Activated CD8-positive, alpha-beta memory T cell treated with anti-CD3 and anti-CD28 coated beads for 1 hour (primary cell): ENCODE measurements around the gene NLK.
"Not testable (repeated sequence)": the region's sequence is repeated elsewhere in the genome, so short reads cannot be mapped to it uniquely, and the experiment has no call there.

Experiments
- DNase-seq, 2 donors: peaks; one replicate each; pipeline ENCODE4 v3.0.0-alpha.2; 2020; ENCODE audit warnings: low read depth in 1 of 2; ENCODE audit errors: extremely low read depth in 1 of 2

NLK gene

GRCh38 chr17:28071891-28072606 is 29.6 kb downstream of the NLK start:
- no peak for DNase-seq

DNA sequence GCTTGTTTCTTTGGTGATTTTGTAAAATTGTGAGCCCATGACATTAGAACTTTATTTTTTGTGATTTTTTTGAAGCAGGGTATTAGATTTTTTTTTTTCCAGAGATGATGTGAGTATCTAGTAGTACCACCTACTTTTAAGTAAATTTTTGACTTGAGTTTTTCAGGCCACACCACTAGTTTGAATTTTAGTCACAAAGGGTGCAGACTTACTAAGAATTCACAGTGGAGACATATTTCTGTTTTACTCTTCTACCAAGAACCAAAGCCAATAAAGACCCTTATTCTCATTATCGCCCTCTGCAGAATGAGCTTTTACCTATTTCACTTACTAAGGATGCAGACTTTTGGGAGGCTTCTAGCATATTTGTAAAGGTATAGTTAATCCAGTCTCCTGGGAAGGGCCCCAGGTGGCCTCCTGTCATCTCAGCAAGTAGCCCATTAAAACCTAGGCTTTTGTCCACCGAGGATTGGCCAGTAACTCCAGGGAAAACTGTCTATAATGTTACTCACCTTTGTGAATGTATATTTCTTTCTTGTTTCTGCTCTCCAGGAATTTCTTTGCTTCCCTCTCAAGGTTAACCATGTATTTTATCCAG is 30.6 kb downstream of the NLK start:
- no peak for DNase-seq

GRCh38 chr17:28074010-28074409 is 31.5 kb downstream of the NLK start:
- DNase-seq = no peak

DNA sequence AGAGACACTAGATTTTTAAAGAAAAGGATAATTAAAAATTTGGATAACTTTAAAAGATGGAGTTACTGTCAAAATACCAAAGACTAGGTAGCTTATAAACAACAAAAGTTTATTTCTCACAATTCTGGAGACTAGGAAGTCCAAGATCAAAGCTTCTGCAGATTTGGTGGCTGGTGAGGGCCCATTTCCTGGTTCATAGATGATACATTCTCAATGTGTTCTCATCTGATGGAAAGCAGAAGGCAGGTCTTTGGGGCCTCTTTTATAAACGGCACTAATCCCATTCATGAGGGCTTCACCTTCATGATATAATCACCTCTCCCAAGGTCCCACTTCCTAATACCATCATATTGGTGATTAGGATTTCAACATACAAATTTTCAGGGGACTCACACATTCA is 33.7 kb downstream of the NLK start:
- no peak for DNase-seq

- DNase-seq = not testable (repeated sequence)
These were observed 34.7 kb downstream of the NLK start for GRCh38 chr17:28077140-28077539.

DNA sequence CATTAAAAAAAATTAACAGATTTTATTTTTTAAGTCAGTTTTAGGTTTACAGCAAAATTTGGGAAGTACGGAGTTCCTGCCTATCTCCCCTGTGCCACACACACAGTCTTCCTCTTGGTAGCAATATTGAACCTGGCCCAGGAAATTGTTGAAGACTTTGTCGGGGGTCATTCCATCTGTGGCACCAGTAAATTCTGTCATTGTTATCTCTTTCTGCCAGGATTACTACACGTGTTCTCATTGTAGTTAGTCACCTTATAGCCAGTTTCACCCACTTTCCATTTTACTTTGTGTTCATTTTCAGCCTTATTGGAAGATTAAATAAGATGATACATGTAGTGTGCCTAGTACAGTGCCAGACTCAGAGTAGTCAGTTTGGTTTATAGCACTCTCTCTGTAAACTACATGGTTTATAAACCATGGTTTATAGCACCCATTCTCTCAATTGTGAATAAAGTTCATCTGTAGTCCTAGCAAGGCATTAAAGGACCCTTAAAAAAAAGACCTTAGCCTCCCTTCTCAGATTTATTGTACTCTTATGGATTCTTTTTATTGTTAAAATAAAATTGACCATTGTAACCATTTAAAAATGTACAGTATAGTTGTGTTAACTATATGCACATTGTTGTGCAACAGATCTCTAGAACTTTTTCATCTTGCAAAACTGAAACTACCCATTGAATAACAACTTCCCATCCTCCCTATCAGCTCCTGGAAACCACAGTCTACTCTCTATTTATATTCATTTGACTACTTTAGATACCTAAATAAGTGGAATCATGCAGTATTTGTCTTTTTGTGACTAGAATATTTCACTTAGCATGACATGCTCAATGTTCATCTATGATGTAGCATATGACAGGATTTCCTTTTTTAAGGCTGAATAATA is 36.1 kb downstream of the NLK start:
- DNase-seq = no peak

GRCh38 chr17:28081467-28081866 is 39.0 kb downstream of the NLK start:
- no peak for DNase-seq

DNA sequence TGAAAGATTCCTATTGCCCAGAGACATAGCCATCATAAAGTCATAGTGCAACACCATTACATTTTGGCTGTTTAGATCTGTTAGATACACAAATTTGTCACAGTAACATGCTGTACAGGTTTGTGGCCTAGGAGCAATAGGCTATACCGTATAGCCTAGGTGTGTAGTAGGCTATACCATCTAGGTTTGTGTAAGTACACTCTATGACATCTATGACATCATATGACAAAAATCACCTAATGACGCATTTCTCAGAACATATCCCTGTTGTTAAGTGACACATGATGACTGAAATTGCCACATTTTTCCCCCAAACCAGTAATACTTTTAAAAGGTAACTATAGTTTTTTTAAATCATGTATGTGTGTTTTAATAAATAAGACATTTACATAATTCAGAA is 43.3 kb downstream of the NLK start:
- DNase-seq = no peak

DNA sequence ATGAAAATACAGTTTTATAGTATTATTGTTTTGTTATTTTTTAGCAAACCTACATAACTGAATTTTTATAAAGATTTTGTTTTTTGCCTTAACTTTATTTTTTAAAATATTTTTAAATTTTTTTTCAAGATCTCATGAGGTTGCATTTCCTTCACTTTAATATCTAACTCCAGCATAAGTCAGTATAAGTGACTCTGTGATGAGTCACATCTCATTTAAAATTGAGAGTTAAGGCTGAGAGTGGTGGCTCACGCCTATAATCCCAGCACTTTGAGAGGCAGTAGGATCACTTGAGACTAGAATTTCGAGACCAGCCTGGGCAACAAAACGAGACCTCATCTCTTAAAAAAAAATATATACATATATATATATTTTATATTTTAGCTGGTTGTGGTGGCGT is 44.0 kb downstream of the NLK start:
- DNase-seq = no peak

GRCh38 chr17:28087743-28088142 is 45.3 kb downstream of the NLK start:
- DNase-seq = no peak

- no peak for DNase-seq
These were observed 48.1 kb downstream of the NLK start for GRCh38 chr17:28090551-28090950.

- DNase-seq = no peak
These were observed 49.6 kb downstream of the NLK start for GRCh38 chr17:28092088-28092487.

DNA sequence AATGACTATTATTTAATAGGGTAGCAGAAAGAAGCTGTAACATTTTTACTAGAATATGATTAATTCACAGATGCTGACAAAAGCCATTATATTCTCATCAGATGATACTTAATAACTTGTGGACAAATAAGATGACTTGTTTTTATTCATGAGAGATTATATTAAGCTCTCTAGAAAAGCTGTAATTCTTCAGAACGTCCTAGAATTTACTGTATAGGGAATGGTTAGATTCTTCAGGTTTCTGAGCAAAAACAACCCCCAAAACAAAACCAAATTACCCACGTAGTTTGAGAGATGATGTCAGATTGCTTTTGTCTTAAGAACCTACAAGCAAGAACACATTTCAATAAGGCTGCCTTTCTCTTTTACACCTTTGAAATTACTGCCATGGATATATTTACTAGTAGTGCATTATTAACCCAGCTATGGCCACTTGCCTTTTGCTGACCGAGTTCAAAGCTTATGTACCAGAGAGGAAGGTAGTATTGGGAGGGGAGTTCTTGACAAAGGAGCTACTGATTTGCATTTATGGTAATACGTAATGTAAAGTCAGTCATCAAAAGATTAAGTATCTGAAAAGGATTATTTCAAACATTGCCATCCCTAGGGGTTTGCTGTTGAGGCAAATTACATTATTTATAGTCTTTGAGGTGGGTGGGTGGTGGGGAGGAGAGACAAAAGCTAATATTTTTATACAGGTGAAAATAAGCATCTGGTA is 51.7 kb downstream of the NLK start:
- DNase-seq = no peak

DNA sequence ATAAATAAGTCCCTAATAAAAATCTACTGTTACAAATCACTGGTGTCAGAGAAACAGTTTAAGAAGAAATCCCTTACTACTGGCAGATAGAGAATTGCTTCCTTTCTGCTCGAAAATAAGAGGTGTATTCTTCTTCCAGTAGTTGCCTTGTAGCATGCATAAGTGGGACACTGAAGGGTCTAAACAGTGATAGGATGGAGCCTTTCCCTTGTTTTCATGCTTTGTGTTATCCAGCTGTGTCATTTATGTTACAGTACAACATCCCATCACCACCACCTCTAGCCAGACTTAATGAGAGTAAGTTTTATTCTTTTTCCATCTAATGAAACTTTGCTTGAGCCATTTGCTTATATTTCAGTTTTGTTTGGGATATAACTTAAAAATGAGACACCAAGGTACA is 54.3 kb downstream of the NLK start:
- DNase-seq = no peak

DNA sequence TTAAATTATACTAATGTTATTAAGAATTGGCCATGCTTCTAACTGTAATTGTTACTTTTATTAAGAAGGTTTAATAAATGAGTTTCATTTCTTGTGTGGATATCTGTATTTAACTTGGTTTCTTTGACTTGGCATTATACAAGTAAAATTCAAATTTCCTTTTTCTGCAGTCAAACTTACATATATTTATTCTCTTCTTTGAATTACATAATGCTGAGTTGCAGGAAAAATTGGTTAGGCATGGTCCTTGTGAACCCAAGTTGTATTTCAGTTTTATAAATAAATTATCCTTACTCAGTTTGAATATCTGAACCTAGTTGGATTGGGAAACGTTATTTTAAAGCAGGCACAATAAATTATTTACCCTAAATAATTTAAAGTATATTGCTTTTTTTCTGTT is 54.8 kb downstream of the NLK start:
- no peak for DNase-seq

DNA sequence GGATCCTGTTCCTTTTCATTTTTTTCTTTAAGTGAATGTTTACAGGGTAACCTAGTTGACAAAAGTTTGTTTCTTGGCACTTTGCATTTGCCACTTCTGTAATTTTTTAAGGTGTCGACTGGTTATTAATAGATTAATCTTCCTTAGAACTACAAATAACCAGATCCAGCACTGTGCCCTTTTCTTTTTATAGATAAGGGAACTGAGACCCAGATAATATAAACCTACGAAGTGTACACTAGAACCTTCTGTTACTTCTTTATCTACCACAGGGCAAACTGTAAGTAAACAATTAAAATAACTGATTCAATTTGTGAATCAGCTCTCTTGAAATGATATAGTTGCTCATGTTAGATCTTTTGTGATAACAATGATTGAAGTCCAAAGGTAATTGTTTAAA is 55.4 kb downstream of the NLK start:
- DNase-seq = no peak

DNA sequence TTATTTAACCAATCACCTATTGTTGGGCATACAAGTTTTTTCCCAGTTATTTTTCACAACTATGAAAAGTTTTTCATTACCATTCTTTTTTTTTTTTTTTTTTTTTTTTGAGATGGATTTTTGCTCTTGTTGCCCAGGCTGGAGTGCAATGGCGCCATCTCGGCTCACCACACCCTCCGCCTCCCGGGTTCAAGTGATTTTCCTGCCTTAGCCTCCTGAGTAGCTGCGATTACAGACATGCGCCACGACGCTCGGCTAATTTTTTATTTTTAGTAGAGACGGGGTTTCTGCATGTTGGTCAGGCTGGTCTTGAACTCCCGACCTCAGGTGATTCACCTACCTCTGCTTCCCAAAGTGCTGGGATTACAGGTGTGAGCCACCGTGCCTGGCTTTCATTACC is 56.1 kb downstream of the NLK start:
- not testable (repeated sequence) for DNase-seq

DNA sequence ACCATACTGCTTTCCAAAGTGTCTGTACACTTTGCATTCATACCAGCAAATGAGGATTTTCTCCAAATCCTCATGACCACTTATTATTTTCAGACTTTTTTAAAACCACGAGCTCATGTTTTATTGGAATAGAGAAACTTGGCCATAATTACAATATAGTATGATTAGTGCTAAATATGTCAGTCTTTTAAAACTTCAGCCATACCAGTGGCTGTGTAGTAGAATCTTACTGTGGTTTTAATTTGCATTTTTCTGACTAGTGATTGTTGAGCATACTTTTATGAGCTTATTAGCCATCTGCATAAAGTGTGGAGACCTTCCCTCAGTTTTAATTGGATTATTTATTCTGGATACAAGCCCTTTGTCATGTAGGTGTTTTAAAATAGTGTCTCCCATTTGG is 57.8 kb downstream of the NLK start:
- no peak for DNase-seq

DNA sequence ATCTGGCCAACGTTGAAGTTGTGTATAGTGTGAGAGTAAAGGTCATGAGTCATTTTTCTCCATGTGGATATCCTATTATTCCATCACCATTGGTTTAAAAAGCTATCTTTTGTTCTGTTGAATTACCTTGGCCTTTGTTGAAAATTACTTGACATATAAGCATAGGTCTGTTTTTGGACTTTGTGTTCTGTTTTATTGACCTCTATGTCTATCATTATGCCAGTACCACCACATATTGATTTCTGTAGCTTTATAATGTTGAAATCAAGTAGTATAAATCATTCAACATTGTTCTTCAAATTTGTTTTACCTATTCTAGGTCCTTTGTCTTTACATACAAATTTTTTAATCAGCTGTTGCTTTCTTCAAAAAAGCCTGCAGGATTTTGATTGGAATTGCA is 58.5 kb downstream of the NLK start:
- DNase-seq = no peak

DNA sequence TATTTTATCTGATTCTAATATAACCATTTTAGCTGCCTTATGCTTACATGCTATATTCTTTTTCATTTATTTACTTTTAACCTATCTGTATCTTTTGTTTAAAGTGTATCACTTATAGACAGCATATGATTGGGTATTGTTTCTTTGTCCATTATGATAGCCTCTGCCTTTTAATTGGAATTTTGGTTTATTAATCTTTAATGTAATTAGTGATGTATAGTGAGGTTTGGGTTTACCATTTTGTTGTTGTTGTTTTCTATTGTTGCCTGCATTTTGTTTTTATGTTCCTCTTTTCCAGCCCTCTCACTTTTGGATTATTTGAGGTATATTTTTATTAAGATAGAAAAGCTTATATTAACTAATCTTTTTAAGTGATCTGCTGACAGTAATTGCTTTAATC is 59.4 kb downstream of the NLK start:
- no peak for DNase-seq

GRCh38 chr17:28105501-28105900 is 63.0 kb downstream of the NLK start:
- no peak for DNase-seq
